HG02642 (cell line): Measurements from ENCODE around the gene RNASE4.

Source experiments
- ATAC-seq: cut with Tn5 transposase; IDR thresholded peaks from one replicate; pipeline ENCODE4 v1.9.1; 2021; ENCODE audit warnings: mild to moderate bottlenecking; ENCODE audit not compliant: unreplicated experiment, poor library complexity

The RNASE4 gene

DNA sequence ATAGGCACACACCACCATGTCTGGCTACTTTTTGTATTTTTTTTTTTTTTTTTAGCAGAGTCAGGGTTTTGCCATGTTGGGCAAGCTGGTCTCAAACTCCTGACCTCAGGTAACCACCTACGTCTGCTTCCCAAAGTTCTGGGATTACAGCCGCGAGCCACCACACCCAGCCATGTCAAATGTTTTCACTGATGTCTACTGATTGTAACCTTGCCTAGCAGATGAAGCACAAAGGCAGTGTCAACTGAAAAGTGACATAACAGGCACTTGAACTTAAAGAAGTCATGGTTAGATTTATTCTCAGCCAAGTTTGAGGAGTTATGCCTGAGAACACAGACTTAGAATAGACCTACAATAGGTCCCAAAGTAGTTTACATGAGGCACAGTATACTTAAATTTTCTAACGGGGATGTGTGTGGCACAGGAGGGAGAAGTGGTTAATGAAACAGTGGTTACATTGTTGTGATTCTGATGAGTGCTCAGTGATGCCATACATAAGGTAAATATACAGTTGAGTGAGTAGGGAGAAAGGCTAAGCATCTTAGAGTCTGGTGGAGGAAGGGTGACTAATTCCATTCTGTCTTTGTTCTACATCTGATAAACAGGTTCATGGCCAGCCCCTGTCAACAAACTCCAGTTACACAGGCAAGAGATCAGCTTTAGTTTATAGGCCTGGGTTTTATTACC is 12.6 kb upstream of the RNASE4 start:
- ATAC-seq = no peak

- ATAC-seq = no peak
These were observed 8.7 kb upstream of the RNASE4 start for GRCh38 chr14:20675669-20676068.

DNA sequence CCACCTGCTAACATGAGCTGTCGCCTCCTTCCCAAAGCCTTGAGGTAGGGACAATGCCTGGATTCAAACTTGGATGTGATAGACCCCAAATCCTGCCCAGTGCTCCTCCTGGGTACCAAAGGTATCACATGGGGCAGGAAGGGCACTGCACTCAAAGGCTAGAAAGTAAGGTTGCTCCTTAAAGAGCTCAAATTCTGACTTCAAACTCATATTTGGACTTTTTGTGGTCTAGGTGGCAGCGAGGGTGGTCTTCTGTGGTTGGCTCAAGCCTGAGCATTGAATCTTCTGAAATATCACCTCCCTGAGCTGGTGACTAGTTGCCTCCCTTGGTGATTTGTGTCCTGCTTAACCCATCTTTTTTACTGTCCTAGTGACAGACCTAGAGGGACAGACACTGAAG is 8.3 kb upstream of the RNASE4 start:
- no peak for ATAC-seq

DNA sequence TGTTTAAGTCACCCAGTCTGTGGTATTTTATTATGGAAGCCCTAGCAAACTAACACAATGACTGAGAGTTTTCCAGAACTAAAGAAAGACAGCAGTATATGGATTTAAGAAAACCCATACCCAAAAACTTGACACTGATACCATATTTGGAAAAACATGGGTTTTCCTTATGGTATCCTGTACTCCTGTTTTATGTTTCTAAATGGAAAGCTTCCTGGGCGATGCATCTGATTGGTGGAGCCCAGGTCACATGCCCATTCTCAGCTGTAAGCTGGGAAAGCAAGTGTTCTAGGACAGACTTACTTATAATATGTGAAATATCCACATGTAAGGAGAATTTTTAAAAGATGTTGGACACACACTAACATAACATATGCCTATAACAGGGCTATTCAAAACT is 4.5 kb upstream of the RNASE4 start:
- no peak for ATAC-seq

DNA sequence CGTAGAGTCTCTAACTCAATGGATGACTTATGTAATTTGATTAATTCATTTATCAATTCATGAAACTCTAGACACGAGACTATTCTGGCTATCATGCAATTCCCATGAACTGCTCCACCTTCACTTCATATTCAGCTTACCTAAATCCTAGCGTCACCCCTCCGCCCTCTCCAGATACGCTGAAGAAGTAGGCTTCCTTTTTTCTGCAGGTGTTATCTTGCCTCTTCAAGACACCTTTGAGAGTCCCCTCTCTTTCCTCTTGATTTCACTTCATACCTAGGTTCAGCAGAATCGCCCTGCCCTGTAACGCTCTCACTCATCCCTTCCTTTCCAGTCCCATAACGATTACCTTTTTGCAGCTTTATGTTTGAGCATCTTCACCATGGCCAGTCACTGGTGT is 4.0 kb upstream of the RNASE4 start:
- ATAC-seq = no peak

DNA sequence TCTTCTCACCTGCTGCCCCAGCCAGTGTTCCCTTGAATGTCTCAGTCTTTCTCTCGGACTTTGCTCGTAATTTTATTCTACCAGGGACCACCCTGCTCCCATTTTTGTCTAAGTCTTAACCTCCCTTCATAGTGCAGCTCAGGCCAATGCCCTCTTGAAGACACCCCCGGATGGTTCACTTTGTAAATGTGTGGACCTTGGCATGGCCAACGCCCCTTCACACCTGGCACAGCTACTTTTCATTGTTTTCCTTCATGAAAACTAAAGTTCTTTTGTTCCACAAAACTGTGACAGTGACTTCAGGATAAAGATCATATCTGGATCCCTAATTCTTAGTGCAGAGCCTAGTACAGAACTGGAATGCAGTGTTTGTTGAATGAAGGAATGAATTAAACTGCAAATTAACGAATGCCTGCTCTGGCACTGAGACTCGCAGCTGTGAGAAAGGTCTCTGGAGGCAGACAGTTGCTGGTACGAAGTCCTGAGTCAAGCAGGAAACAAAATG is 3.5 kb upstream of the RNASE4 start:
- peak; percentile 29 for ATAC-seq

DNA sequence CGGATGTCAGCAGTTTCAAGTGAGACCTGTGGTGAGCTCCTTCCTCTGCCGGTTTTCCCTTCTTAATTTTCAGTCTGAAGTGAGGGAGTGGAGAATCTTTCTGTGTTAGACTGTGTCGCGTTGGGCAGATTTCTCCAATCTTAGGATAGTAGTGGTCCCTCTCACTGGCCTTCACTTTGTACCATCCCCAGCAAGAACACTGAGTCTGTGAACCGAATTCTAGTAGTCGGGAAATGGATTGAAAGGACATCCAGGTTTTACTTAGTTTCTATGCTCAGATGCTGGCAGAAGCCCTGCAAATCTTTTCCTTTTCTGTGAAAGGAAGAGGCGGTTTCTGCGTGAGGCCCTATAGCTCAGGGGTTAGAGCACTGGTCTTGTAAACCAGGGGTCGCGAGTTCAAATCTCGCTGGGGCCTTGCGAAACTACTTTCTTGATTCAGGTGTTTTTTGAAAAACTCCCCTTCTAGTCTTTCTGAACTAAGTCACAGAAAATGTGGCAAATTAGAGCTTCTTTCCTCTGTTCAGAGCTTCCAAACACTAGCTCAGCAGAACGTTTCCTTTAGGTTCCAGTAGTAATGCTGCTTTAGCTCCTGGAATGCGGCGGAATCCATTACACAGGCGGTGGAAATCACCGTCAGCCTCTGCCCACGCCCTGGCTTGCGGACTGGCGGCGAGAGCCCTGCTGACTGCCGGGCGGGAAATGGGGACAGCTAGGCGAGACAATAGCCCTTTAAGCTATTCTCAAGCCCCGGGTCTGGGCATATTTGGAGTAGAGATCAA is 2.8 kb upstream of the RNASE4 start:
- peak; percentile 30 for ATAC-seq

GRCh38 chr14:20682127-20682434 is 2.3 kb upstream of the RNASE4 start:
- no peak for ATAC-seq

DNA sequence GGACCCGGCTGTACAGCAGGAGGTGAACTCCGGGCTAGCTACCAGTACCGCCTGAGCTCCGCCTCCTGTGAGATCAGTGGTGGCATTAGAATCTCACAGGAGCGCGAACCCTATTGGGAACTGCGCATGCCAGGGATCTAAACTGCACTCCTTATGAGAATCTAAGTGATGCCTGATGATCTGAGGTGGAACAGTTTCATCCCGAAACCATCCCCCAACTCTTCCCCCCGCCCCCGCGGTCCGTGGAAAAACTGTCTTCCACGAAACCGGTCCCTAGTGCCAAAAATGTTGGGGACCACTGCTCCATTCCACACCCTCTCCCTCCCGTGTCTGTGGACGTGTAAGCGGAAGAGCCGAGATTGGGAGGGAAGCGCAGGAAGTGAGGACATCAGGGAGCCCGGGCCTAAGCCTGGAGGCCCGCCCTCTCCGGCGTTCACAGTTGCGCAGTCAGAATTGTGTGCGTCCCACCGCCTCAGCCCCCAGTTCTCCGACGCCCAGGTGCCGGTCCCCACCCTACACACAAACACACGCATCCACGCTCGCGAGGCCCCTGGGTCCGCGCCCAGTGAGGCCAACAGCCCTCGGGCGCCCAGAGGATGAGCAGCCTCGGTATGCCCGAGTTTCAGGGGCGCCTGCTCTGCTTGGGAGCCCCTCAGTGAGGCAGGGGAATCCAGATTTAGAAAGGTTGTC is 1.8 kb upstream of the RNASE4 start:
- ATAC-seq = peak; percentile 53

- ATAC-seq = peak; percentile 24
These were observed 1.1 kb upstream of the RNASE4 start for GRCh38 chr14:20683125-20683890.

DNA sequence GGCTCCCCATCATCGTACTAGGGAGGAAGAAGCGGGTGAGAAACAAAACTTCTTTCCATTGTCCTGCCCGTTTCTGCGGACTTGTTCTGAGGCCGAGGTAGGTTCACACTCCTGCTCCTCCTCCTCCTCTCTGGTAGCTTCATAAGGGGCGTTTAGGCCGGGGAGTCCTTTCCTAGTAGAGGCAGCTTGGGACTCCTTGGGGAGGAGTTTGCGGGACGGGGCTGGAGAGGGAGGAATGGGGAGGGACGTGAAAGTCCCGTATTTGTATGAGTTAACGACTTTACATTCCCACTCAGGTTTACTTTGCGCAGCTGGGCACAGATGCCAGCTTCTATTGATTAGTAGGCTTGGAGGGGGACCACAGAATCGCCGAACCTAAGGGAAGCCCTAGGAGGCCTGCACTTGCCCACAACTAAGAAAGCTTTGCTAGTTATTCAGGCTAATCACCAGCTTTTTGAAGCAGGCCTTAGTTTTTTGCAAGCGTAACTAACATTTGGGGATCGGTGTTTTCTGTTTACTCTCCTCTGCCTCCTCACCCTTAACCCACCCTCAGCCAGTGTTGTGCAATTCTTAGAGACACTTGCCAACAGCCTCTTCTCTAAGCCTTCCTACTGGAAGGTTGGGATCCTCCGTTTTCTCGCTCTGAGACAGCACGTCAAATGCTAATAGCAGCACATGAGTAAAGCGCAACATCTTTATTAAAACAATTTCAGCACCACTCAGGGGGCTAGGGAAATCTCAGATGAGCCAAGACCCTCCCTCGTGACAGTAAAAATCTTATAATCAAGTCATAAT is 499 bp downstream of the RNASE4 start:
- no peak for ATAC-seq

GRCh38 chr14:20686386-20687143 is 2.2 kb downstream of the RNASE4 start:
- no peak for ATAC-seq

DNA sequence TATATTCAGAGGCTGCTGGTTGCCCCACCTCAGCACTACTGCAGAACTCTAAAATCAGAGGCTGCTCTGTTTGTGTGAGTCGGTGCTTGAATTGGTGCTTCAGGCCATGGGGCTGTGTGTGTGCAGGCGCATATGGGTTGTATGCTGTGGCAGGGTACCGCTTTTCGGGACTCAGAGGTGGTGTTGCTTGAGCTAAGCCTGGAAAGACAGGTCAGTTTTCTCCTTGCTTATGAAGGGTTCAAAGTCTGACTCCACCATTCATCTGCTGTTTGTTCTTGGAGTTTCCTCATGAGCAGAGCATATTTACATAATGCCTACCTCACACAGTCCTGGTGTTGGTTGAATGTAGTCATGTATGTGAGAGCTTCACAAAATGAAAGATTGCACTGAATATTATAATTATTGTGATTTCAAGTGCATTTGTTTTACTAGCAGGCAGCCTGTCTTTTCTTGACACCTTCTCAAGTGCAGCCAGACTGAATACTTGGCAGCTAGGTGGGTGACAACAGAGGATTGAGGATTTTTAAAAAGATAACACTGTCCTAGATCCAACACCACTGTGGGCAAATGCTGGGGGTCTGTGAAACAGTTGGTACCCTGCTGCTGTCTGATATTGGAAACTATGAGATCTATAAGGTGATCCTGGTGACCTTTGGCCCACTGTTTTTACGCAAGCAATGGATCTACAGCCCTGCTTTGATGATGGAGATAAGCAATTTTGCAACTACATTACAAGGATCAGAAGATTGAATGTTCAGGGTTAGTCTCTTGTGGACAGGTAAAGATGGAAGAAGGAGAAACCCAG is 3.2 kb downstream of the RNASE4 start:
- no peak for ATAC-seq

GRCh38 chr14:20688167-20688839 is 3.9 kb downstream of the RNASE4 start, which contains the start of gene ANG:
Gene ANG (plus strand): TSS chr14:20688764. CDS start chr14:20693565, 4,801 bp downstream.
- no peak for ATAC-seq

DNA sequence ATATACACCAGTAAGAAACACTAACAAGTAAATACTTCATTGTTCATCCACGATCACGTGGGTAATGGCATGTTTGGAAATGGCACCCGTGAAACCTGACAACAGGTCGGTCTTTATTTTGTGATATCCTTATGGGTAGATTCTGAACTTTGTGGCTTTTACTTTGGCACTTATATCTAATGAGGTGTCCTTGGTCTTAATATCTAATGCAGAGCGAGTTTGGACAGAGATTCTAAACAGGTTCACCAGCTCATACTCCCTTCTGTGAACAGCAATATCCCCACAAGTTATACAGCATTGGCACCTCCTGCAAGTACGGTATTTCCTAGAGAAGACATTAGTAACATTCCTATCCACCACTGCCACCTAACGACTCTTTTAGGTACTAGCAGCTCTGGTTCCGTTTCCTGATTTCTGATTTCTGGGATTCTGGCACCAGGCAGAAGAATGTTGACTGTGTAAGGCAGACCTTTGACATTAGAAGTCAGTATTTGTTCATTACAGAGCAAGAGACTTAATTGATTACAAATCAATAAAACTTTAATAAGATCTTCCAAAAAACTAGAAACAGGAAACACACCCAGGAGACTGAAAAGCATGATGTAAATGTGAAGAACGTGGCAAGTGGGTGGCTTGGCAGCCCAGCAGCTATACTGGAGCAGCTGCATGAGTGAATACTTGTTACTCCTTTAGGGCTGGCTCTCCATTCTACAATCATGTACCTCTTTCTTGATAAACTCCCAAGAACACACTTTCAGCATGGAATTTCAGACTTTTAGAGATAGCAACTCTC is 6.7 kb downstream of the RNASE4 start:
- peak; percentile 74 for ATAC-seq

DNA sequence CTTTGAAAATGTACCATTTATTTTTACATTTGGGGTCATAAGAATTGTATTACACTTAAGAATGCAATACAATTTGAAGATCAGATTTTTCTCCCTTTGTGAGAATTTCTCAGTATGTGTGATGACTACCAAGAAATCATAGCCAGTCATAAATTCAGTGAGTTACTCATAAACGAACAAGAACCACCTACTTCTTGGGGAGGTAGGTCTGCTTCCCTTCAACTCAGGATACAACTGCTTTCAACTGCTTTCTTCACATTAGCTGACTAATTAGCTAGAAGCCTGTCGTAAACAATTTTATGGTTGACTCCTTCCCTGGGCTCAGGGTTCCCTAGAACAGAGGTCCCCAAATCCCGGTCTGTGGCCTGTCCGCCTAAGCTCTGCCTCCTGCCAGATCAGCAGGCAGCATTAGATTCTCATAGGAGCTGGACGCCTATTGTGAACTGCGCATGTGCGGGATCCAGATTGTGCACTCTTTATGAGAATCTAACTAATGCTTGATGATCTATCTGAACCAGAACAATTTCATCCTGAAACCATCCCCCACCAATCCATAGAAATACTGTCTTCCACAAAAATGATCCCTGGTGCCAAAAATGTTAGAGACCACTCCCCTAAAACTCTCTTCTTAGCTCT is 7.9 kb downstream of the RNASE4 start:
- no peak for ATAC-seq
